K562 (cell line): ENCODE results near the gene PSG3.
"Not testable (repeated sequence)": the region's sequence is repeated elsewhere in the genome, so short reads cannot be mapped to it uniquely, and the experiment has no call there.

Experiments
- BHLHE40 ChIP-seq: IDR thresholded peaks from 2 replicates; pipeline ENCODE4 v1.6.1; 2011; ENCODE audit warnings: low read length, improper control_type of control experiment
- CEBPB ChIP-seq: fragments of 450-650 bp; IDR thresholded peaks from 2 replicates; pipeline ENCODE4 v1.6.1; 2016; ENCODE audit warnings: missing genetic modification characterization, missing compliant biosample characterization
- DLX4 ChIP-seq: fragments of 250-450 bp; sonication (Bioruptor Pico); IDR thresholded peaks from 2 replicates; pipeline ENCODE4 v1.6.1; 2021; ENCODE audit warnings: mild to moderate bottlenecking
- ESRRA ChIP-seq: fragments of 450-650 bp; IDR thresholded peaks from 2 replicates; pipeline ENCODE4 v1.6.1; 2014; ENCODE audit warnings: low read depth, mild to moderate bottlenecking, moderate library complexity, borderline replicate concordance
- EZH2 ChIP-seq: IDR thresholded peaks from 2 replicates; pipeline ENCODE4 v1.6.1; 2012; ENCODE audit warnings: low read depth, mild to moderate bottlenecking, inconsistent platforms, low read length, borderline replicate concordance
- FOXK2 ChIP-seq, 2 experiments: fragments of 450-650 bp; IDR thresholded peaks in 1 of 2; conservative IDR thresholded peaks in 1 of 2; 2 replicates each; pipeline ENCODE4 v1.6.1; 2016; ENCODE audit warnings: low read depth in 2 of 2, mild to moderate bottlenecking in 1 of 2
- GTF3C2 ChIP-seq: IDR thresholded peaks from 3 replicates; pipeline ENCODE4 v1.6.1; 2011; ENCODE audit warnings: borderline replicate concordance, mild to moderate bottlenecking, moderate library complexity; ENCODE audit not compliant: insufficient read length; ENCODE audit errors: extremely low read depth
- MEIS2 ChIP-seq: fragments of 450-650 bp; IDR thresholded peaks from 2 replicates; pipeline ENCODE4 v1.6.1; 2014; ENCODE audit warnings: mild to moderate bottlenecking; ENCODE audit not compliant: partially characterized antibody
- POLR2A ChIP-seq: fragments of 450-650 bp; conservative IDR thresholded peaks from 2 replicates; pipeline ENCODE4 v1.6.1; 2016
- ZBTB9 ChIP-seq: fragments of 450-650 bp; formaldehyde crosslinking; IDR thresholded peaks from 2 replicates; pipeline ENCODE4 v1.4.0; 2020; ENCODE audit warnings: mild to moderate bottlenecking, moderate library complexity
- ZNF311 ChIP-seq: fragments of 250-450 bp; sonication (Bioruptor Pico); IDR thresholded peaks from 2 replicates; pipeline ENCODE4 v1.4.0; 2020; ENCODE audit warnings: mild to moderate bottlenecking, moderate library complexity
- TF ChIP-seq, protein P1 (sequence below), 3 experiments: IDR thresholded peaks in 2 of 3; conservative IDR thresholded peaks in 1 of 3; 2 replicates each; pipeline ENCODE4 v1.5.1; 2011 to 2012; ENCODE audit warnings: low read length in 3 of 3, mild to moderate bottlenecking in 3 of 3, control low read depth in 2 of 3, improper control_type of control experiment in 1 of 3, inconsistent platforms in 1 of 3, low read depth in 1 of 3, mixed read lengths in 1 of 3, moderate library complexity in 1 of 3; ENCODE audit not compliant: insufficient read depth in 2 of 3
- TF ChIP-seq, protein P2 (sequence below): sonication (generic); formaldehyde crosslinking; IDR thresholded peaks from 2 replicates; pipeline ENCODE4 v1.8.1; 2022; ENCODE audit warnings: missing genetic modification reagents

- not testable (repeated sequence) for TF ChIP-seq GTF3C2; ZNF311; DLX4 (CRISPR knock-in tag); MEIS2; BHLHE40; FOXK2 (conservative IDR thresholded peaks at IDR 0.05 in 1 of 2, IDR thresholded peaks at IDR 0.05 in 1 of 2; ENCODE audit: low read depth in 2 of 2); POLR2A; ZBTB9 (CRISPR knock-in tag); EZH2; ESRRA; CEBPB
- TF ChIP-seq, protein P1, sequence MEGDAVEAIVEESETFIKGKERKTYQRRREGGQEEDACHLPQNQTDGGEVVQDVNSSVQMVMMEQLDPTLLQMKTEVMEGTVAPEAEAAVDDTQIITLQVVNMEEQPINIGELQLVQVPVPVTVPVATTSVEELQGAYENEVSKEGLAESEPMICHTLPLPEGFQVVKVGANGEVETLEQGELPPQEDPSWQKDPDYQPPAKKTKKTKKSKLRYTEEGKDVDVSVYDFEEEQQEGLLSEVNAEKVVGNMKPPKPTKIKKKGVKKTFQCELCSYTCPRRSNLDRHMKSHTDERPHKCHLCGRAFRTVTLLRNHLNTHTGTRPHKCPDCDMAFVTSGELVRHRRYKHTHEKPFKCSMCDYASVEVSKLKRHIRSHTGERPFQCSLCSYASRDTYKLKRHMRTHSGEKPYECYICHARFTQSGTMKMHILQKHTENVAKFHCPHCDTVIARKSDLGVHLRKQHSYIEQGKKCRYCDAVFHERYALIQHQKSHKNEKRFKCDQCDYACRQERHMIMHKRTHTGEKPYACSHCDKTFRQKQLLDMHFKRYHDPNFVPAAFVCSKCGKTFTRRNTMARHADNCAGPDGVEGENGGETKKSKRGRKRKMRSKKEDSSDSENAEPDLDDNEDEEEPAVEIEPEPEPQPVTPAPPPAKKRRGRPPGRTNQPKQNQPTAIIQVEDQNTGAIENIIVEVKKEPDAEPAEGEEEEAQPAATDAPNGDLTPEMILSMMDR (IDR thresholded peaks at IDR 0.05 in 2 of 3, conservative IDR thresholded peaks at IDR 0.05 in 1 of 3; ENCODE audit: insufficient read depth in 2 of 3, low read depth in 1 of 3, low read length in 3 of 3) = not testable (repeated sequence)
- TF ChIP-seq, protein P2, sequence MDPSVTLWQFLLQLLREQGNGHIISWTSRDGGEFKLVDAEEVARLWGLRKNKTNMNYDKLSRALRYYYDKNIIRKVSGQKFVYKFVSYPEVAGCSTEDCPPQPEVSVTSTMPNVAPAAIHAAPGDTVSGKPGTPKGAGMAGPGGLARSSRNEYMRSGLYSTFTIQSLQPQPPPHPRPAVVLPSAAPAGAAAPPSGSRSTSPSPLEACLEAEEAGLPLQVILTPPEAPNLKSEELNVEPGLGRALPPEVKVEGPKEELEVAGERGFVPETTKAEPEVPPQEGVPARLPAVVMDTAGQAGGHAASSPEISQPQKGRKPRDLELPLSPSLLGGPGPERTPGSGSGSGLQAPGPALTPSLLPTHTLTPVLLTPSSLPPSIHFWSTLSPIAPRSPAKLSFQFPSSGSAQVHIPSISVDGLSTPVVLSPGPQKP (CRISPR knock-in tag) = not testable (repeated sequence)
These were observed at the start of gene PSG3 for GRCh38 chr19:42740381-42740780.
